ENCODE results near the gene AKAP7. TPM values are rescaled to one million over a fixed set of nuclear protein-coding genes. Genes with fewer than 3 reads are reported as not detected.
A peak's percentile ranks its signal among the peaks of the same experiment; 100 is the strongest.

The AKAP7 gene
- total RNA-seq, 1 donor from 2014 or later: 4.1 TPM

DNA sequence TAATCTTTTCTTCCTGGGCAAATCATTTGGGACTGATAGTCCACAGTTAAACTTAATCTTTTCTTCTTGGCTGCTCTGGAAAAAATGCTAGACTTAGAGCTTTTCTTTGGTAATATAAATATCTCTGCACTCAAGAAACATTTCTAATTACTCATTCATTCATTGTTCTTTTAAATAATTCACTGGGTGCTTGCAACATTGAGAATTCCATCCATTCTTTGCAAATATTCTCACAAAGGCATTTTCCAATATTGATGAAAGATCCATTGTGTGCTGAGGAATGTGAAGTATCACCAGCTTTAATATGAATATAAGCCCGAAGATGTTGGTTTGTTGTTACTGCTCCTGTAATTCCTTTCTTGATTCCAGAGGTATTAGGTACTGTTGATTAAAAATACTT, 38.4 kb downstream of the AKAP7 start:
- no peaks in the 10 kb centered on the region for H3K9me3 Mint-ChIP-seq
- ATAC-seq (ENCODE audit: low read depth) (no peak), DNase-seq (no peak)
- H3K27ac Mint-ChIP-seq: no peak overlapping the region
- no peak overlapping the region for H3K4me3 Mint-ChIP-seq
- TF ChIP-seq CTCF (IDR thresholded peaks at IDR 0.05): no peak
- peaks cover 20% of the 10 kb centered on the region for H3K36me3 Mint-ChIP-seq (ENCODE audit: low read depth)
- ChIA-PET CTCF (no interaction called here), POLR2A (no interaction called here)
- no peaks in the 10 kb centered on the region for H3K27me3 Mint-ChIP-seq
- intact Hi-C loops (cut with micrococcal nuclease): no loop called here
- no peaks in the 10 kb centered on the region for H3K4me1 Mint-ChIP-seq

DNA sequence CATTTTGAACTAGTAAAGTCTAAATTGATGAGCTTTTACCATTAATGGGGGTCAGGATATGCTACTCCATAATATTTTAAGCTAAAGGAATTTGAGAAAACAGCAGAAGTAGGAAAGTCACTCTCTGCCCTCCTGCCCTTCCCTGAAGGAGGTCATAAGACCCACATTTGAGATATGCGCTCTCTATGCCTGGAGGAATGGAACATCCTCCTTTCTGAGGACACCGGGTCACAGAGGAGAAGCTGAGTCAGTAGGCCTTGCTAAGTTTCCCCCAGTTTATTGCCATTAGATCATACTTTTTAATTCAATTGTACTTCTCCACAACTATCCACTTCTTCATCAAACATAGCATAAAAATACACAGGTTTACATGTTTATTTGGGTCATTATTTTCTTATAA, 40.3 kb downstream of the AKAP7 start:
- no peaks in the 10 kb centered on the region for H3K4me1 Mint-ChIP-seq
- no peak overlapping the region for H3K4me3 Mint-ChIP-seq
- CTCF ChIA-PET: interaction anchor here (0.7 kb wide), 1 partner anchor 24 kb away, joined by 3 read pairs; no protein-coding TSS in a partner anchor
- intact Hi-C loops (cut with micrococcal nuclease): no loop called here
- no peak overlapping the region for H3K27ac Mint-ChIP-seq
- ATAC-seq (ENCODE audit: low read depth) (no peak), DNase-seq (no peak)
- POLR2A ChIA-PET: no interaction called here
- no peaks in the 10 kb centered on the region for H3K9me3 Mint-ChIP-seq
- TF ChIP-seq CTCF (IDR thresholded peaks at IDR 0.05): no peak
- no peaks in the 10 kb centered on the region for H3K27me3 Mint-ChIP-seq
- peaks cover 8% of the 10 kb centered on the region for H3K36me3 Mint-ChIP-seq (ENCODE audit: low read depth)

- peaks cover 2% of the 10 kb centered on the region for H3K4me1 Mint-ChIP-seq
- no peaks in the 10 kb centered on the region for H3K9me3 Mint-ChIP-seq
- CTCF ChIA-PET: interaction anchor here (0.7 kb wide), 1 partner anchor 356 kb away, joined by 4 read pairs; no protein-coding TSS in a partner anchor
- ATAC-seq (ENCODE audit: low read depth) (no peak), DNase-seq (no peak)
- peaks cover 7% of the 10 kb centered on the region for H3K36me3 Mint-ChIP-seq (ENCODE audit: low read depth)
- POLR2A ChIA-PET: no interaction called here
- H3K27me3 Mint-ChIP-seq: no peaks in the 10 kb centered on the region
- intact Hi-C loops (cut with micrococcal nuclease): no loop called here
- TF ChIP-seq CTCF (IDR thresholded peaks at IDR 0.05): no peak
- no peak overlapping the region for H3K4me3 Mint-ChIP-seq
- H3K27ac Mint-ChIP-seq: no peak overlapping the region
Observed at GRCh38 chr6:131177996-131178395, 42.7 kb downstream of the AKAP7 start.

DNA sequence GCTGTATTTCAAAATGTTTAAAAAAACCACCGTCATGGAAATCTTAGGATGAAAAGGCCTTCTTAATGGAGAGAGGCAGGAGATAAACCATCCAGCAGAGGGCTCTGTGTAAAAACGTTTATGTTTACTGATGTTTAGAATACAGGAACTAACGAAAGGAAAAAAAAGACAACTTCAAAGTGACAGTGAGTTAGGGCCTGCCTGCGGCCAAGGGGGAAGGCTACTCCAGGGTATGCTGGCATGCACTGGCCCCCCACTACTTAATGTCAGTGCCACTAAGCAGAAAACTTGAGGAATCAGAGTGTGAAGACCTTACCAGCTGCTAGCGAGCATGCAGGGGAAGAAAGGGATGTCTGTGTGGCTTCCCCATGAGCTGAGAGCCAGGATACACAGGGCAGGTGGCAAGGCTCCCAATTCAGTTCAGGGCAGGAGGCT, 47.7 kb downstream of the AKAP7 start:
- H3K27me3 Mint-ChIP-seq: no peaks in the 10 kb centered on the region
- H3K9me3 Mint-ChIP-seq: no peaks in the 10 kb centered on the region
- intact Hi-C loops (cut with micrococcal nuclease): loop anchor here (1.0 kb wide), 2 partner anchors 298 to 351 kb away; no protein-coding TSS in a partner anchor
- peak overlapping the region; percentile 33 for H3K4me3 Mint-ChIP-seq
- POLR2A ChIA-PET: no interaction called here
- peaks cover 6% of the 10 kb centered on the region for H3K4me1 Mint-ChIP-seq
- CTCF ChIA-PET: interaction anchor here (0.7 to 1.8 kb wide), 5 partner anchors 17 to 353 kb away, joined by 3 to 22 read pairs (median 5); no protein-coding TSS in a partner anchor
- TF ChIP-seq CTCF (IDR thresholded peaks at IDR 0.05): no peak
- no peak overlapping the region for H3K27ac Mint-ChIP-seq
- DNase-seq: no peak
- peak; percentile 25 for ATAC-seq (ENCODE audit: low read depth)
- peaks cover 10% of the 10 kb centered on the region for H3K36me3 Mint-ChIP-seq (ENCODE audit: low read depth)

GRCh38 chr6:131183427-131184095, 48.3 kb downstream of the AKAP7 start:
- no peak overlapping the region for H3K27ac Mint-ChIP-seq
- CTCF ChIA-PET: interaction anchor here (0.6 to 1.8 kb wide), 6 partner anchors 15 to 350 kb away, joined by 3 to 22 read pairs (median 4); no protein-coding TSS in a partner anchor
- TF ChIP-seq CTCF (IDR thresholded peaks at IDR 0.05): no peak
- H3K36me3 Mint-ChIP-seq (ENCODE audit: low read depth): peaks cover 10% of the 10 kb centered on the region
- no peak overlapping the region for H3K4me3 Mint-ChIP-seq
- H3K9me3 Mint-ChIP-seq: no peaks in the 10 kb centered on the region
- H3K27me3 Mint-ChIP-seq: no peaks in the 10 kb centered on the region
- ATAC-seq (ENCODE audit: low read depth): no peak
- peaks cover 6% of the 10 kb centered on the region for H3K4me1 Mint-ChIP-seq
- intact Hi-C loops (cut with micrococcal nuclease): loop anchor here (1.0 kb wide), 2 partner anchors 298 to 351 kb away; no protein-coding TSS in a partner anchor
- POLR2A ChIA-PET: no interaction called here
- no peak for DNase-seq

All from activated B cell treated with CpG ODN at 0.5 μM for 24 hours (primary cell).